IMR-90 (cell line): ENCODE measurements around the gene ESF1. TPM values are rescaled to one million over a fixed set of nuclear protein-coding genes. Genes with fewer than 3 reads are reported as not detected.

ENCODE experiments used
- ATAC-seq: fragments of 200-7000 bp; cut with Tn5 transposase; 2 replicates; pipeline ENCODE4 v1.9.1; 2020; ENCODE audit warnings: low read depth, mild to moderate bottlenecking, moderate library complexity
- BruUV-seq: library from RNA; stranded (reverse); fragments of 400-500 nt; replicated peaks from 2 replicates; lab custom pipeline; 2021; lab: Mats Ljungman, UMichigan
- CTCF ChIA-PET: fragments of 300-600 bp; formaldehyde crosslinking; extraction: SDS; loops from one replicate; lab custom pipeline; 2021; ENCODE audit warnings: antibody characterized with exemption; lab: Yijun Ruan, JAX
- POLR2A ChIA-PET: fragments of 300-600 bp; sonication (Branson Sonifier 250); formaldehyde crosslinking; loops from one replicate; lab custom pipeline; 2022; ENCODE audit warnings: antibody characterized with exemption; ENCODE audit not compliant: unreplicated experiment; lab: Charles Lee
- DNase-seq: peaks from one replicate; pipeline ENCODE4 v3.0.0; 2013
- H2AFZ ChIP-seq: replicated peaks from 2 replicates; pipeline ENCODE3; 2013; ENCODE audit warnings: low read length, mild to moderate bottlenecking; ENCODE audit not compliant: poor library complexity
- H2AK5ac ChIP-seq: 2 replicates; pipeline ENCODE4 v1.6.1; 2013; ENCODE audit warnings: low read depth, low read length, inconsistent platforms
- H2AK9ac ChIP-seq: replicated peaks from 2 replicates; pipeline ENCODE3; 2013; ENCODE audit warnings: mild to moderate bottlenecking, low read depth, low read length, moderate library complexity; ENCODE audit not compliant: poor library complexity
- H2BK120ac ChIP-seq: 2 replicates; pipeline ENCODE4 v1.6.1; 2013; ENCODE audit warnings: low read depth, low read length, inconsistent platforms
- H2BK15ac ChIP-seq: 3 replicates; pipeline ENCODE4 v1.6.1; 2013; ENCODE audit warnings: low read depth, low read length, inconsistent platforms
- H2BK20ac ChIP-seq: 2 replicates; pipeline ENCODE4 v1.6.1; 2013; ENCODE audit warnings: low read depth, mild to moderate bottlenecking, inconsistent platforms, low read length, moderate library complexity
- H2BK5ac ChIP-seq: 2 replicates; pipeline ENCODE4 v1.6.1; 2013; ENCODE audit warnings: mild to moderate bottlenecking, low read depth, low read length, inconsistent platforms; ENCODE audit not compliant: poor library complexity, severe bottlenecking
- H3K14ac ChIP-seq: replicated peaks from 2 replicates; pipeline ENCODE4 v1.6.1; 2013; ENCODE audit warnings: low read depth, low read length, inconsistent platforms
- H3K18ac ChIP-seq: 2 replicates; pipeline ENCODE4 v1.6.1; 2013; ENCODE audit warnings: low read depth, low read length, control low read depth
- H3K23ac ChIP-seq: 2 replicates; pipeline ENCODE4 v1.6.1; 2013; ENCODE audit warnings: low read depth, low read length, inconsistent platforms
- H3K27ac ChIP-seq: 2 replicates; pipeline ENCODE4 v1.5.1; 2013; ENCODE audit warnings: mild to moderate bottlenecking, control low read depth, low read length; ENCODE audit not compliant: insufficient read depth
- H3K27me3 ChIP-seq: 2 replicates; pipeline ENCODE4 v1.6.1; 2013; ENCODE audit warnings: low read length; ENCODE audit not compliant: control insufficient read depth, insufficient read depth
- H3K36me3 ChIP-seq: 2 replicates; pipeline ENCODE4 v1.6.1; 2013; ENCODE audit warnings: low read length, mixed read lengths; ENCODE audit not compliant: control insufficient read depth, insufficient read depth
- H3K4ac ChIP-seq: 2 replicates; pipeline ENCODE4 v1.6.1; 2013; ENCODE audit warnings: low read depth, low read length, inconsistent platforms
- H3K4me1 ChIP-seq: 2 replicates; pipeline ENCODE4 v1.6.1; 2013; ENCODE audit warnings: low read length, mixed read lengths; ENCODE audit not compliant: control insufficient read depth, insufficient read depth
- H3K4me2 ChIP-seq: 2 replicates; pipeline ENCODE4 v1.6.1; 2013; ENCODE audit warnings: low read depth, mild to moderate bottlenecking, control low read depth, low read length, moderate library complexity
- H3K4me3 ChIP-seq: 2 replicates; pipeline ENCODE4 v1.5.1; 2013; ENCODE audit warnings: low read depth, mild to moderate bottlenecking, control low read depth, low read length, moderate library complexity; ENCODE audit not compliant: insufficient read depth
- H3K56ac ChIP-seq: 2 replicates; pipeline ENCODE4 v1.6.1; 2013; ENCODE audit warnings: low read length, inconsistent platforms; ENCODE audit not compliant: insufficient read depth; ENCODE audit errors: extremely low read depth
- H3K79me1 ChIP-seq, 2 experiments: 2 replicates each; pipeline ENCODE4 v1.6.1; 2013; ENCODE audit warnings: low read length in 2 of 2, inconsistent platforms in 1 of 2, low read depth in 1 of 2
- H3K9ac ChIP-seq: 2 replicates; pipeline ENCODE4 v1.6.1; 2013; ENCODE audit warnings: low read depth, low read length, control low read depth
- H3K9me1 ChIP-seq: 2 replicates; pipeline ENCODE4 v1.6.1; 2013; ENCODE audit warnings: low read length, inconsistent platforms; ENCODE audit not compliant: insufficient read depth
- H3K9me3 ChIP-seq: 2 replicates; pipeline ENCODE4 v1.6.1; 2013; ENCODE audit warnings: low read length; ENCODE audit not compliant: control insufficient read depth, insufficient read depth
- H4K20me1 ChIP-seq: 2 replicates; pipeline ENCODE4 v1.6.1; 2013; ENCODE audit warnings: low read length, inconsistent platforms; ENCODE audit not compliant: insufficient read depth
- H4K5ac ChIP-seq: 2 replicates; pipeline ENCODE4 v1.6.1; 2013; ENCODE audit warnings: mild to moderate bottlenecking, low read depth, low read length, control low read depth
- H4K8ac ChIP-seq, 2 experiments: 2 replicates each; pipeline ENCODE4 v1.6.1; 2013; ENCODE audit warnings: low read depth in 2 of 2, low read length in 2 of 2, control low read depth in 1 of 2, inconsistent platforms in 1 of 2
- H4K91ac ChIP-seq: 2 replicates; pipeline ENCODE4 v1.6.1; 2013; ENCODE audit warnings: low read depth, low read length, inconsistent platforms; ENCODE audit not compliant: insufficient read depth
- BHLHE40 ChIP-seq: fragments of 150-350 bp; IDR thresholded peaks from 2 replicates; pipeline ENCODE4 v1.6.1; 2016; ENCODE audit warnings: mild to moderate bottlenecking, low read depth, low read length
- CEBPB ChIP-seq: IDR thresholded peaks from 2 replicates; pipeline ENCODE4 v1.6.1; 2012; ENCODE audit warnings: low read depth, low read length, improper control_type of control experiment
- CHD1 ChIP-seq: IDR thresholded peaks from 2 replicates; pipeline ENCODE4 v1.6.1; 2012; ENCODE audit warnings: low read depth, low read length, improper control_type of control experiment
- FOS ChIP-seq: fragments of 150-350 bp; IDR thresholded peaks from 2 replicates; pipeline ENCODE4 v1.6.1; 2016; ENCODE audit warnings: low read depth, low read length
- MAFK ChIP-seq: IDR thresholded peaks from 2 replicates; pipeline ENCODE4 v1.6.1; 2012; ENCODE audit warnings: low read depth, low read length, improper control_type of control experiment
- MAZ ChIP-seq: IDR thresholded peaks from 2 replicates; pipeline ENCODE4 v1.6.1; 2012; ENCODE audit warnings: low read depth, mild to moderate bottlenecking, low read length, improper control_type of control experiment, moderate library complexity, borderline replicate concordance
- MXI1 ChIP-seq: IDR thresholded peaks from 2 replicates; pipeline ENCODE4 v1.6.1; 2012; ENCODE audit warnings: low read depth, mild to moderate bottlenecking, low read length, moderate library complexity, borderline replicate concordance
- NFE2L2 ChIP-seq: fragments of 150-350 bp; IDR thresholded peaks from 2 replicates; pipeline ENCODE4 v1.6.1; 2016; ENCODE audit warnings: low read depth, mild to moderate bottlenecking, low read length
- POLR2A ChIP-seq: IDR thresholded peaks from 2 replicates; pipeline ENCODE4 v1.6.1; 2012; ENCODE audit warnings: mild to moderate bottlenecking, low read depth, low read length
- RAD21 ChIP-seq: IDR thresholded peaks from 2 replicates; pipeline ENCODE4 v1.6.1; 2012; ENCODE audit warnings: low read length, improper control_type of control experiment
- RCOR1 ChIP-seq: IDR thresholded peaks from 2 replicates; pipeline ENCODE4 v1.6.1; 2012; ENCODE audit warnings: mild to moderate bottlenecking, low read length, improper control_type of control experiment; ENCODE audit not compliant: insufficient replicate concordance
- RFX5 ChIP-seq: IDR thresholded peaks from 2 replicates; pipeline ENCODE4 v1.8.0; 2012; ENCODE audit warnings: low read depth, mild to moderate bottlenecking, low read length, moderate library complexity
- SMC3 ChIP-seq: fragments of 150-350 bp; IDR thresholded peaks from 2 replicates; pipeline ENCODE4 v1.6.1; 2016; ENCODE audit warnings: low read depth, mild to moderate bottlenecking, antibody characterized with exemption, low read length, moderate library complexity
- WGBS, 2 experiments: methylation state at CpG; one replicate each; pipeline versions ENCODE4 v1.1.5 to v1.1.7; 2013; ENCODE audit warnings: missing lambda C conversion rate in 2 of 2; ENCODE audit not compliant: insufficient read length in 1 of 2; ENCODE audit errors: extremely low coverage in 2 of 2; 5-methylcytosine and 5-hydroxymethylcytosine counted together
- dilution Hi-C: fragments of 300-500 bp; cut with HindIII; formaldehyde crosslinking; loops from one replicate; pipeline ENCODE4 v1.14.3; 2018; ENCODE audit warnings: low sequenced_read_pairs; ENCODE audit not compliant: unreplicated experiment
- in situ Hi-C: fragments of 300-500 bp; cut with MboI; formaldehyde crosslinking; loops from 3 replicates; pipeline ENCODE4 v1.14.3; 2019; ENCODE audit warnings: low sequenced_read_pairs, inconsistent platforms, mixed read lengths
- intact Hi-C: fragments of 100-400 bp; cut with micrococcal nuclease; formaldehyde crosslinking; loops from 2 replicates; pipeline ENCODE4 v1.10.0; 2022
- polyA plus RNA-seq, 3 experiments: library from polyadenylated mRNA; depleted of rRNA; stranded (reverse); fragments of >200 nt; gene quantifications; 2 replicates each; pipeline ENCODE4 v1.2.3, GENCODE V29; 2012; ENCODE audit warnings: low replicate concordance in 1 of 3
- total RNA-seq: library from RNA; depleted of rRNA; stranded (reverse); fragments of >200 nt; gene quantifications from 2 replicates; pipeline ENCODE4 v1.2.3, GENCODE V29; 2012
- TF ChIP-seq, protein P1 (sequence below): fragments of 150-350 bp; IDR thresholded peaks from 2 replicates; pipeline ENCODE4 v1.6.1; 2016; ENCODE audit warnings: low read depth, mild to moderate bottlenecking, low read length, moderate library complexity, borderline replicate concordance
- TF ChIP-seq, protein P2 (sequence below): fragments of 150-350 bp; IDR thresholded peaks from 2 replicates; pipeline ENCODE4 v1.6.1; 2017; ENCODE audit warnings: mild to moderate bottlenecking, antibody characterized with exemption, low read length, low read depth
- TF ChIP-seq, protein P3 (sequence below): conservative IDR thresholded peaks from 2 replicates; pipeline ENCODE4 v1.5.1; 2012; ENCODE audit warnings: mild to moderate bottlenecking, low read depth, low read length, improper control_type of control experiment

ESF1 gene
- total and polyA plus RNA-seq, 2 of the 4 experiments (the other 2 are of a cell fraction) = 2.6 to 2.7 TPM

DNA sequence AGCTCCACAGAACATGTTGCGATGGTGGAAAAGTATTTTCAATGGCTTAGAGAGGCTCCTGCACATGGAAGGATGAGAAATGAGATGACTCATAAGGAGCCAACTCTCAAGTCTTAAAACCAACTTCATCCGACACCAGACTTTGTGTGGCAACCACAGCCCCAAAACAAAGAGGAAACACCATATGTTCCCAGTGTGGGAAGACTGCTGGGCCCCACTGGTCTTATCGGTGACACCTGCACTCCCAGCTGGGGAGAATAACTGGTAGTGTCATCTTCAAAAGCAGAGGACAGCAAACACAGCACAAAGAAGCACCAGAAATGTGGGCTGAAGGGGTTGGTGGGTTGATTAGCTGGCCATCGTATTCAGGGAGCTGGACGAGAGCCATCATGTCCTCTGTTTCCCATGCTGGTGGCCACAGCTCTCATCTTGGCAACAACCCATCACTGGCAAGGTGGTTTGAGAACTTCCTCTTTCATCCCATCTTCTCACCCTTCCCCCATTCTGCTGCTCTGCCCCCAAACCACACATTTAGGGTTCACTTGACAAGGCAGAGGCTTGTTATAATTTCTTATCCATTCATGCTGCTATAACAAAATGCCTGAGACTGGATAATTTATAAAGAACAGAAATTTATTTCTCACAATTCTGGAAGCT lies 100.0 kb downstream of the ESF1 start:
- ATAC-seq = no peak
- dilution Hi-C loops = no loop called here
- no peak for DNase-seq
- H3K9me1 ChIP-seq = no peaks in the 10 kb centered on the region
- no peak overlapping the region for H3K4me3 ChIP-seq
- BruUV-seq = no TSS peak
- in situ Hi-C loops = no loop called here
- no peak overlapping the region for H2BK15ac ChIP-seq
- no peak overlapping the region for H3K56ac ChIP-seq
- no peak overlapping the region for H2BK5ac ChIP-seq
- H3K27me3 ChIP-seq = no peaks in the 10 kb centered on the region
- H2AK9ac ChIP-seq = no peak overlapping the region
- no peaks in the 10 kb centered on the region for H3K9me3 ChIP-seq
- POLR2A ChIA-PET = no interaction called here
- no peaks in the 10 kb centered on the region for H3K79me1 ChIP-seq
- H2AK5ac ChIP-seq = no peak overlapping the region
- TF ChIP-seq, protein P1, sequence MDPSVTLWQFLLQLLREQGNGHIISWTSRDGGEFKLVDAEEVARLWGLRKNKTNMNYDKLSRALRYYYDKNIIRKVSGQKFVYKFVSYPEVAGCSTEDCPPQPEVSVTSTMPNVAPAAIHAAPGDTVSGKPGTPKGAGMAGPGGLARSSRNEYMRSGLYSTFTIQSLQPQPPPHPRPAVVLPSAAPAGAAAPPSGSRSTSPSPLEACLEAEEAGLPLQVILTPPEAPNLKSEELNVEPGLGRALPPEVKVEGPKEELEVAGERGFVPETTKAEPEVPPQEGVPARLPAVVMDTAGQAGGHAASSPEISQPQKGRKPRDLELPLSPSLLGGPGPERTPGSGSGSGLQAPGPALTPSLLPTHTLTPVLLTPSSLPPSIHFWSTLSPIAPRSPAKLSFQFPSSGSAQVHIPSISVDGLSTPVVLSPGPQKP = no peak
- TF ChIP-seq MXI1 = no peak
- TF ChIP-seq BHLHE40 = no peak
- no peak for TF ChIP-seq CHD1
- TF ChIP-seq RFX5 = no peak
- TF ChIP-seq CEBPB = no peak
- no peak for TF ChIP-seq MAZ
- TF ChIP-seq RCOR1 = no peak
- TF ChIP-seq RAD21 = no peak
- no peak for TF ChIP-seq MAFK
- no peak for TF ChIP-seq FOS
- TF ChIP-seq, protein P2, sequence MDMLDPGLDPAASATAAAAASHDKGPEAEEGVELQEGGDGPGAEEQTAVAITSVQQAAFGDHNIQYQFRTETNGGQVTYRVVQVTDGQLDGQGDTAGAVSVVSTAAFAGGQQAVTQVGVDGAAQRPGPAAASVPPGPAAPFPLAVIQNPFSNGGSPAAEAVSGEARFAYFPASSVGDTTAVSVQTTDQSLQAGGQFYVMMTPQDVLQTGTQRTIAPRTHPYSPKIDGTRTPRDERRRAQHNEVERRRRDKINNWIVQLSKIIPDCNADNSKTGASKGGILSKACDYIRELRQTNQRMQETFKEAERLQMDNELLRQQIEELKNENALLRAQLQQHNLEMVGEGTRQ = no peak
- TF ChIP-seq SMC3 = no peak
- no peak for TF ChIP-seq POLR2A
- no peak for TF ChIP-seq NFE2L2
- TF ChIP-seq, protein P3, sequence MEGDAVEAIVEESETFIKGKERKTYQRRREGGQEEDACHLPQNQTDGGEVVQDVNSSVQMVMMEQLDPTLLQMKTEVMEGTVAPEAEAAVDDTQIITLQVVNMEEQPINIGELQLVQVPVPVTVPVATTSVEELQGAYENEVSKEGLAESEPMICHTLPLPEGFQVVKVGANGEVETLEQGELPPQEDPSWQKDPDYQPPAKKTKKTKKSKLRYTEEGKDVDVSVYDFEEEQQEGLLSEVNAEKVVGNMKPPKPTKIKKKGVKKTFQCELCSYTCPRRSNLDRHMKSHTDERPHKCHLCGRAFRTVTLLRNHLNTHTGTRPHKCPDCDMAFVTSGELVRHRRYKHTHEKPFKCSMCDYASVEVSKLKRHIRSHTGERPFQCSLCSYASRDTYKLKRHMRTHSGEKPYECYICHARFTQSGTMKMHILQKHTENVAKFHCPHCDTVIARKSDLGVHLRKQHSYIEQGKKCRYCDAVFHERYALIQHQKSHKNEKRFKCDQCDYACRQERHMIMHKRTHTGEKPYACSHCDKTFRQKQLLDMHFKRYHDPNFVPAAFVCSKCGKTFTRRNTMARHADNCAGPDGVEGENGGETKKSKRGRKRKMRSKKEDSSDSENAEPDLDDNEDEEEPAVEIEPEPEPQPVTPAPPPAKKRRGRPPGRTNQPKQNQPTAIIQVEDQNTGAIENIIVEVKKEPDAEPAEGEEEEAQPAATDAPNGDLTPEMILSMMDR = no peak
- no peak overlapping the region for H2BK120ac ChIP-seq
- H3K18ac ChIP-seq = no peak overlapping the region
- H3K9ac ChIP-seq = no peak overlapping the region
- no peak overlapping the region for H4K8ac ChIP-seq
- H3K36me3 ChIP-seq = no peaks in the 10 kb centered on the region
- CTCF ChIA-PET = no interaction called here
- H4K5ac ChIP-seq = no peak overlapping the region
- no CpG with 5 or more reads among the region's 5 CpGs for WGBS, 2 experiments
- no peak overlapping the region for H2BK20ac ChIP-seq
- H4K20me1 ChIP-seq = no peaks in the 10 kb centered on the region
- H3K23ac ChIP-seq = no peak overlapping the region
- no peaks in the 10 kb centered on the region for H3K4me1 ChIP-seq
- H3K27ac ChIP-seq = no peak overlapping the region
- no peak overlapping the region for H3K4me2 ChIP-seq
- H3K4ac ChIP-seq = no peak overlapping the region
- H4K91ac ChIP-seq = no peak overlapping the region
- intact Hi-C loops = no loop called here
- no peak overlapping the region for H3K14ac ChIP-seq
- H2AFZ ChIP-seq = no peak overlapping the region
